Neural crest cell (in vitro differentiated cells): ENCODE data around the gene PCSK2. TPM values are rescaled to one million over a fixed set of nuclear protein-coding genes. Genes with fewer than 3 reads are reported as not detected.

Source experiments
- DNase-seq: peaks from one replicate; pipeline ENCODE4 v3.0.0; 2021; ENCODE audit warnings: low read depth, mixed read lengths, low spot score
- H3K27ac Mint-ChIP-seq: one replicate; pipeline ENCODE4 v1.8.0; 2021; ENCODE audit warnings: mild to moderate bottlenecking, mixed read lengths; ENCODE audit not compliant: unreplicated experiment
- H3K27me3 Mint-ChIP-seq: 2 replicates; pipeline ENCODE4 v1.8.0; 2021; ENCODE audit warnings: low read depth, mild to moderate bottlenecking, mixed read lengths
- H3K36me3 Mint-ChIP-seq: 2 replicates; pipeline ENCODE4 v1.8.0; 2021; ENCODE audit warnings: low read depth, mild to moderate bottlenecking, mixed read lengths
- H3K4me1 Mint-ChIP-seq: 2 replicates; pipeline ENCODE4 v1.8.0; 2021; ENCODE audit warnings: mixed read lengths
- H3K4me3 Mint-ChIP-seq: one replicate; pipeline ENCODE4 v1.8.0; 2021; ENCODE audit warnings: mild to moderate bottlenecking, mixed read lengths
- H3K9me3 Mint-ChIP-seq: 2 replicates; pipeline ENCODE4 v1.8.0; 2021; ENCODE audit warnings: mixed read lengths
- total RNA-seq: library from RNA; stranded (reverse); gene quantifications from 2 replicates; pipeline ENCODE4 v1.2.1, GENCODE V29; 2021
- TF ChIP-seq, protein P1 (sequence below): fragments of 200-600 bp; sonication (generic); conservative IDR thresholded peaks from 2 replicates; pipeline ENCODE4 v1.5.0; 2021; ENCODE audit warnings: antibody characterized with exemption, mild to moderate bottlenecking

Gene PCSK2
- total RNA-seq, 1 donor from 2014 or later, result 2.1 TPM

DNA sequence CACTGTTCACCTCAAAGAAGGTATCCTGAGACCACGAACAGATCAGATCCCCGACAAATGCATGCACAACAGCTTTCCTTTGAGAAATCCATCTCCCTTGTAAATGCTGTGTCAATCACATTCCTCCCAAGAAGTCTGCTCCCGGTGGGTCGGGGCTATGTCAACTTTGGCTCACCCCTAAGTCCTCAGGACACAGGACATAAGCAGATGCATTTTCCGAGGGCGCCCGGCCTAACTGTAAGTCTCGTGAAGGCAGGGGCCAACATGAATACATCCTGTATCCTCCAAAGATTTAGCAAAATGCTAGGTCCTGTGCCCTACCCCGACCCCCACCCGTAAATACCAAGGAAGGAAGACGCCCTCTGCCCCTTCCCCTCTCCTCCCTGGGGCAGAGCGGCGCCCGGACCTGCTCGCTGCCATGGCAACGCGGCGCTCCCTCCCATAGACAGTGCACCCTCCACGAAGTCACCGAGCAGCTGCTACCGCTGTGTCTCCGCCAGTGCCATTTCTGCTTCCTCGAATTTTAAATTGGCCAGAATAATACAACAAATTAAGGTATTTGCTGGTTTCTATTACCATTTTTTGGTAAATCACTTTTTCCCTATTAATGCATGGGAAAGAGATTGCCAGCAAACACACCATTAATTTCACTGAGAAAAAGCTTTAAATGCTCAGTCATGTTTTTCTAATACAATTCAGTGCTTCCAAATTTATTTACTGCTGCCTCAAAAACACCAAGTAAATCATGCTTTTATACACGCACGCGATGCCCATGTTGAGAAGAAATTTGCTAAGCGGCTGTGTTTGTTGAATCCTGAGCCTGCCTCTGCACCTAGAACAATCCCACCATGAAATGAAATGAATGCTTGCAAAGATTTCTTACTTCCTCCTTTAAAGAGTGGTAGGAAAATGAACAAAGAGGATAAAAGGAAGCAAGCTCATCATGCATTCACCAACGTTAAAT lies 100.6 kb downstream of the PCSK2 start:
- H3K27ac Mint-ChIP-seq, result no peak overlapping the region
- H3K4me3 Mint-ChIP-seq, result no peak overlapping the region
- H3K4me1 Mint-ChIP-seq, result peaks cover 12% of the 10 kb centered on the region
- H3K36me3 Mint-ChIP-seq, result no peaks in the 10 kb centered on the region
- DNase-seq, result no peak
- TF ChIP-seq, protein P1, sequence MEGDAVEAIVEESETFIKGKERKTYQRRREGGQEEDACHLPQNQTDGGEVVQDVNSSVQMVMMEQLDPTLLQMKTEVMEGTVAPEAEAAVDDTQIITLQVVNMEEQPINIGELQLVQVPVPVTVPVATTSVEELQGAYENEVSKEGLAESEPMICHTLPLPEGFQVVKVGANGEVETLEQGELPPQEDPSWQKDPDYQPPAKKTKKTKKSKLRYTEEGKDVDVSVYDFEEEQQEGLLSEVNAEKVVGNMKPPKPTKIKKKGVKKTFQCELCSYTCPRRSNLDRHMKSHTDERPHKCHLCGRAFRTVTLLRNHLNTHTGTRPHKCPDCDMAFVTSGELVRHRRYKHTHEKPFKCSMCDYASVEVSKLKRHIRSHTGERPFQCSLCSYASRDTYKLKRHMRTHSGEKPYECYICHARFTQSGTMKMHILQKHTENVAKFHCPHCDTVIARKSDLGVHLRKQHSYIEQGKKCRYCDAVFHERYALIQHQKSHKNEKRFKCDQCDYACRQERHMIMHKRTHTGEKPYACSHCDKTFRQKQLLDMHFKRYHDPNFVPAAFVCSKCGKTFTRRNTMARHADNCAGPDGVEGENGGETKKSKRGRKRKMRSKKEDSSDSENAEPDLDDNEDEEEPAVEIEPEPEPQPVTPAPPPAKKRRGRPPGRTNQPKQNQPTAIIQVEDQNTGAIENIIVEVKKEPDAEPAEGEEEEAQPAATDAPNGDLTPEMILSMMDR, result no peak
- peaks cover 2% of the 10 kb centered on the region for H3K9me3 Mint-ChIP-seq
- no peaks in the 10 kb centered on the region for H3K27me3 Mint-ChIP-seq

DNA sequence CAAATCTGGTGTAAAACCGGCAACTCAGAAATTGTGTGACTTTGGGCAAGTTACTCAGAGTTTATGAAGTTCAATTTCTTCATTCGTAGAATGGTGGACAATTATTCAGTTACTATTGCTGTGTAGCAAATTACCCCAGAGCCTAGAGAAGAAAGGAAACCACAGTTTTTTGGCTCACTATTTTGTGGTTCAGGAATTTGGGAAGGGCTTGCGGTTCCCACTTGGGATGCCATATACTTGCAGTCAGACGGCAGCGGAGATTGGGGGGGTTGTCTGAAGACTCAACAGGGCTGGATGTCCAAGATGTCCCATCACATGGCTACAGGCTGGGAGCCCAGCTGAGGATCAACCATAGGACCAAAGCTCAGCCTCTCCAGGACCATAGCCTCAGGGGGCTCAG lies 108.1 kb downstream of the PCSK2 start:
- no peaks in the 10 kb centered on the region for H3K27me3 Mint-ChIP-seq
- TF ChIP-seq, protein P1, result no peak
- no peak overlapping the region for H3K4me3 Mint-ChIP-seq
- no peaks in the 10 kb centered on the region for H3K36me3 Mint-ChIP-seq
- H3K9me3 Mint-ChIP-seq, result no peaks in the 10 kb centered on the region
- H3K27ac Mint-ChIP-seq, result no peak overlapping the region
- H3K4me1 Mint-ChIP-seq, result peaks cover 3% of the 10 kb centered on the region
- no peak for DNase-seq

GRCh38 chr20:17339000-17339399 lies 112.2 kb downstream of the PCSK2 start:
- H3K9me3 Mint-ChIP-seq, result no peaks in the 10 kb centered on the region
- peaks cover 13% of the 10 kb centered on the region for H3K4me1 Mint-ChIP-seq
- no peak overlapping the region for H3K27ac Mint-ChIP-seq
- no peak overlapping the region for H3K4me3 Mint-ChIP-seq
- no peak for DNase-seq
- H3K27me3 Mint-ChIP-seq, result no peaks in the 10 kb centered on the region
- TF ChIP-seq, protein P1, result no peak
- H3K36me3 Mint-ChIP-seq, result no peaks in the 10 kb centered on the region

GRCh38 chr20:17343091-17343490 lies 116.3 kb downstream of the PCSK2 start:
- H3K4me3 Mint-ChIP-seq, result no peak overlapping the region
- H3K36me3 Mint-ChIP-seq, result no peaks in the 10 kb centered on the region
- no peaks in the 10 kb centered on the region for H3K9me3 Mint-ChIP-seq
- H3K27ac Mint-ChIP-seq, result no peak overlapping the region
- DNase-seq, result no peak
- TF ChIP-seq, protein P1, result no peak
- no peaks in the 10 kb centered on the region for H3K27me3 Mint-ChIP-seq
- peaks cover 17% of the 10 kb centered on the region for H3K4me1 Mint-ChIP-seq

GRCh38 chr20:17343656-17344452 lies 117.0 kb downstream of the PCSK2 start:
- Mint-ChIP-seq H3K4me3 (no peak overlapping the region), H3K36me3 (no peaks in the 10 kb centered on the region), H3K9me3 (no peaks in the 10 kb centered on the region), H3K27me3 (no peaks in the 10 kb centered on the region), H3K27ac (no peak overlapping the region), H3K4me1 (peaks cover 17% of the 10 kb centered on the region)
- TF ChIP-seq, protein P1, result no peak
- no peak for DNase-seq
